Skeletal muscle cell (primary cell): ENCODE results near the gene MRPL46.
"Not testable (repeated sequence)": the region's sequence is repeated elsewhere in the genome, so short reads cannot be mapped to it uniquely, and the experiment has no call there.

Experiments used
- DNase-seq: peaks from one replicate; pipeline ENCODE4 v3.0.0-alpha.2; 2010; ENCODE audit warnings: low read depth
- H3K4me3 ChIP-seq: 2 replicates; pipeline ENCODE4 v1.5.1; 2011; ENCODE audit warnings: low read depth, mild to moderate bottlenecking, control low read depth, low read length, moderate library complexity

The MRPL46 gene

DNA sequence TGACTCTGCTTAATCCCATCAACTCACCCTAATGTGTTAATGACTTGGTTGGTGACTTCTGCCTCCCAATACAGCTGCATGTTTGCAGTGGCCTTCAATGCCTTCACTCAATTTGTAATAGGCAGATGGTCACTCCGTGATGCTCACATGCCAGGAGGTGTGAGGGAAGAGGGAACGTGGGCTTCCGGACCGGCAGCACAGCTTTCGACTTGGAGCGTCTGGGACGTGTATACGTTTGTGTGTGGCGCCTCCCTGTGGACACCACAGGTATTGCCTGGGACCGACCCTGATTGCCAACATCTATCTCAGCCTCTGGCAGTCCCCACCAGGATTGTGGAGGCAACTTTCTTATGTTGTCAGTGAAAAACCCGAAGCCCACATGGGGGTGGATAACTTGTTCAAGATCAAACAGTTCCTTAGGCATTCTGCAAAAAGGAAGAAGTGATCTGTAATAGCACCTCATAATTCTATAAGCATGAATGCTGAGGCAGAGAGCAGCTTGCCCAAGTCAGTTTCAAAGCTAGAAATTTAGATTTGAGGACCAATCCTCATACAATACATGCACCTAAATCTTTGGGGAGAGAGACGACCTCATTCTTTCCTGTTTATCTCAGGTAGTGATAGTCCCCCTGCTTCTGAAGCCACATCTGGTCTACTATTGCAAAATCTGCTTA, 16.9 kb downstream of the MRPL46 start:
- no peak overlapping the region for H3K4me3 ChIP-seq
- no peak for DNase-seq

DNA sequence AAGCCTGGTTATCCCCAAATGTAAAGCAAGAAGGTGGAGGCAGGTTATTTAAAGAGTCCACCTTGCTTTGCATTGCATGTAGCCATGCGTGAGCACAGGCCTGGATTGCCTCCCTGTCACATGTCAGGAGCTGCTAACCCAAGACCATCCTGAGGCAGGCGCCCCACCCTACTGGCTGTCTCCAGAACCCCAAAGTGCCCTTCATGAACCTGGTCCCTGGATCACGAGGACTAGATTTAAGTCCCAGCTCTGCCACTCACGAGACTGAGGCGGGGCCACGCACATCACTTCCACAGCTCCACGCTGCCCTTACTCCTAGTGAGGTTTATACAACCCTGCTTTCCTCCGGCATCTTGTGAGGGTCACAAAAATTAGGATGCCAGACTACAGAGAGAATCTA, 17.6 kb downstream of the MRPL46 start:
- H3K4me3 ChIP-seq: no peak overlapping the region
- no peak for DNase-seq

DNA sequence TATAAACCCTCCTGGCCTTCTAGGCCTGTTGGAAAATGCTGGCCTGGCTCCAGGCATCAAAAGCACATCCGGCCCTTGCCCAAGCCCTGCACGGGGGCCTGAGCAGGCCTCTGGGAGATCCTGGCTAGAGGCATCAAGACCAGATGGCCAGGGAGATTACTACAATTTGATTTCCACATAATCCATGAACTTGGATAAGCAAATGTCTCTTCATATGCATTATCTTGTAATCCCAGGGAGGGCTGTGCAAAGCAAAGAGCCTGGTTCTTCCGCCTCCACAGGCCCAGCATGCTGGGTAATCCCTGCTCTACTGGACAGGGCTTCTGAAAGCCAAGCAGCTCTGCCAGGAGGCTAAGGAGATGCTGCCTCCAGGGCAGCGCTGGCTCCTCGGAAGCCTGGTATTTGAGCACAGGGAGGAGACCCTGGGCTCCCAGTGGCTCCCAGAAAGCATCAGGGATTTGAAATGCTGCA, 18.2 kb downstream of the MRPL46 start:
- DNase-seq: no peak
- no peak overlapping the region for H3K4me3 ChIP-seq

DNA sequence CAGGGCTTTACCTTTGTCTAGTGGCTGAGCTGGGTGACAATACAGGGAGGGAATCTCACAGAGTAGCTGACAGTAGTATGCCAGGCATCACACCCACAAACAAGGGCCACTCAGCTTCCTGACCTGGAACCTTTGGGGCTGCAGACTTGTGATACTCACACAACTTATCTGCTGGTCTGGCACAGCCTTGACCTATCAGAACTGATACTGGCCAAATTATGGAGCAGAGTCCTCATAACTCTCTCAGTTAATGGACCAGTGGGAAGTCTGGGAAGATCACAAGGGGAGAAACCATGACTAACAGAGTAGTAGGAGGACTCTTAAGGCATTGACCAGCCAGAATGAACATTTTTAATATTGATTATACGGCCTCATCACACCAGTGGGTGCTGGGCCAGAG, 19.4 kb downstream of the MRPL46 start:
- DNase-seq: no peak
- no peak overlapping the region for H3K4me3 ChIP-seq

DNA sequence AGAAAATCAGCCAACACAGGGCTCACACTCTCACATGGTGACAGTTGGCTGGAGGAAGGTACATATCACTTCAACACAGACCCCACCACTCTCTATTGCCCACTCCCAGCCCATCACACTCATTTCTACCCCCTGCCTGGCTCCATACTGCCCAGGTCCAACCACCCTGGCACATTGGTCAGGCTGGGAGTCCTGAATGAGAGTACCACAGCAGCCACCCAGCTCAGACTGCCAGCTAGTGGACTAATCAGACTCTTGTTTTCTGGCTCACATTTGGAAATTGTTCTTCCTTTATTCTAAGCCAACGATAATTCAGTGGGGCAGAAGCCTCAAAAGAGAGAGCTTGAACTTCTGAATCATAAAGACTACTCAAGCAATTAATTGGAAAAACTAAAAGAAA, 20.0 kb downstream of the MRPL46 start:
- H3K4me3 ChIP-seq: no peak overlapping the region
- no peak for DNase-seq

DNA sequence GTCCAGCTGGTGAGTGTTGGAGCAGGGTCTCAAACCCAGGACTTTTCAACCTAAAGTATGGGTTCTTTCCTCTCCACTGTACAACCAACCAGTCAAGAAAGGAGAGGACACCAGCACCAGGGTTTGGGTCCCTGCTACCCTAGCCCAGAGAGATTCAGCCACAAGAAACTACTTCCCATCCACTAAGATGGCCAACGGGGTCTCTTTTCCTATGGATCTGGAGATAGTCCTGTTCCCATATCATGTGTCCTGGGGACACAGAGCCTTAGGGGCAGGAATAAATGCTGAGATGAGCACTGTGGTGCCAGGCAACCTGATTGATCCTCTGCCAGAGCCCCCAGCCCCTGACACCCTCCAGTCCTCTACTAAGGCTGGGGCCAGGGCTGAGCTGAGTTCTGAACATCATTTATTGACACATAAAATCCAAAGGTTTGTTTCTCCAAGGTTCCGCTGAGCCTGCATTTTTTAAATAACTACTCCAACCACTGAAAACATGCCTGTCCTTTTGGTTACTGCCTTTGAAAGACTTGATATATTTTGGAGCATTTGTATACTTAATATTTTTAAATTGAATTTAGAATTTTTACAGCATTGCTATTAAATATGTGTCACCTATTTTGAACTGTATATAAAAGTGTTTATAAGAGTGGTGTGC, 26.0 kb downstream of the MRPL46 start:
- no peak overlapping the region for H3K4me3 ChIP-seq
- DNase-seq: no peak

DNA sequence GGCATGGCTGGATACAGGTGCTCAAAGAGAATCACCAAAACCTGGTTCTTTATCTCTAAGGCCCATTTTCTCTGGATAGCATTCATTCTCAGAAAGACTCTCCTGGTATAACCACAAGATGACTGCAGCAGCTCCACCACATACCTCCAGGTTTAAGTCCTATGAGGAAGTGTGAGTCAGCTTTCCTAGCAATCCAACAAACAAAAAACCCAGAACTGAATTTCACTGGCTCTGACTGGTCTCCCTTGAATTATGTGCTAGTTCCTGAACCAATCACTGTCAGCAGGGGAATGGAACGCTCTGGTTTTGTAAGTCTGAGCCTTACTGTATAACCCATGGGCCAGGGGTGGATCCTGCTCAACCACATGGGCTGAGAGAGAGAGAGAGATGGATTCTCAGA, 27.2 kb downstream of the MRPL46 start:
- H3K4me3 ChIP-seq: no peak overlapping the region
- no peak for DNase-seq

DNA sequence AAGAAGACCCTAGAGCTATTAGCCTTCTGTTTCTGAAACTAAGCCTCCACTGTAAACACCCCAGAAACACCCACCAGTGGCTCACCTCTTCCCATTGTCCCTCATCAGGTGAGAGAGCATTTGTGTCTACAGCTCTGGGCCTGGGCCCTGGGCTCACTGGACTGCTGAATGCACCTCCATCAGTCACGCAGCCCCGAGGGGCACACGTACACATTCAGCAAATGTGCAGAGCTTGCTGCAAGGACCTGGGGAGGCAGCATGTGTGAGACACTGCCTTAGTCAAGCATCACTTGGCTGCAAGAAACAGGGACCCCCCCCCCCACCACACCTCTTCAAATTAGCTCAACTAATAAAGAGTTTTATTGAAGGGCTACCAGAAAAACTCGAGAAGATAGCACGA, 29.0 kb downstream of the MRPL46 start:
- DNase-seq: no peak
- no peak overlapping the region for H3K4me3 ChIP-seq

DNA sequence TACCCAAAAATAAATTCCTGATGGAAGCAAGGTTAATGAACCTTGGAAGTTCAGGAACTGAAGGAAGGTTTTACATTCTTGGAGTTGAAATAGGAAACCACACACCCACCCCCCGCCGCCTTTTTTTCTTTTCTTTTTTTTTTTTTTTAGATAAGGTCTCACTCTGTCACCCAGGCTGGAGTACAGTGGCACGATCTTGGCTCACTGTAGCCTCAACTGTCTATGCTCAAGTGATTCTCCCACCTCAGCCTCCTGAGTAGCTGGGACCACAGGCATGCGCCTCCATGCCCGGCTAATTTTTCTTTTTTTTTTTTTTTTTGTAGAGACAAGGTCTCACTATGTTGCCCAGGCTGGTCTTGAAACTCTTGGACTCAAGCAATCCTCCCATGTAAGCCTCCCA, 33.1 kb downstream of the MRPL46 start:
- DNase-seq, H3K4me3 ChIP-seq: not testable (repeated sequence)

DNA sequence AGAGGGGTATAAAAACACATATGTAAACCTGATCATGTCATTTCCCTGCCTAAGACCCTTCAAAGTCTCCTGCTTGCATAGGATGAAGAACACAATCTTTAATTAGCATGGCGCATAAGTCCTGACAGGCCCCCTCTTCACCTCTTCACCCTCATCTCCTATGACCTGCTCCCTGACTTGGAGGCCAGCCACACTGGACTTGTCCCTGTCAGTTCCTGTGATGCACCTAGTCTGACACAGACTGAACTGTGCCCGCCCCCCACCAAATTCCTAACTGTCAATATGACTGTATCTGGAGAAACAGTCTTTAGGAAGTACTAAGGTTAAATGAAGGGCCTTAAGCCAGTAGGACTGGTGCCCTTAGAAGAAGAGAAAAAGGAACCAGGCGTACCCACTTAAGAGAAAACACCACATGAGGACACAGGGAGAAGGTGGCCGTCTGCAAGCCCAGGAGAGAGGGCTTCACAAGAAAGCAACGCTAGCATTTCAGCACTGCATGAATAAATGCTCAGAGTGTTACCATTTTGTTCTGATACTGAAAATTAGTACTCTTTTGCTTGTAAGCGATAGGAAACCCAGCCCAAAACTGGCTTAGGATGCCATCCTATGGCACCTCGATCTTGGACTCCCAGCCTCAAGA, 34.0 kb downstream of the MRPL46 start:
- H3K4me3 ChIP-seq: no peak overlapping the region
- no peak for DNase-seq

DNA sequence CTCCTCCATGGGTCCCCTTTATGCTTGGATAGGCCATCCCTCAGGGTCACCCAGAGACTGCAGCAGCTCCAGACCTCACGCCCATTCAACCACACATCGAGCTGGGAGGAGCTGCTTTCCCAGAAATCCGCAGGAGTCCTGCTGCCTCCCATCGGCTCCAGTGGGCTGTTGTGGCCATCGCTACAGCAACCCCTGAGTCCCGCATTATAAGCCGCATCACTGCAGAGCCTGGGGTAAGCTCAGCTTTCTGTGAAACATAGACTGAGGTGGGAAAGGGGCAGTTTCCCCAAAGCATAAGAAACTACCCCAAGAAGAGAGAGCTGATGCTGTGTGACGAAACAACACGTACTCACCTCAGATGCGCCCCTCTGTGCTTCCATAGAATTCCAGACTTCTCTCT, 35.7 kb downstream of the MRPL46 start:
- H3K4me3 ChIP-seq: no peak overlapping the region
- DNase-seq: no peak

DNA sequence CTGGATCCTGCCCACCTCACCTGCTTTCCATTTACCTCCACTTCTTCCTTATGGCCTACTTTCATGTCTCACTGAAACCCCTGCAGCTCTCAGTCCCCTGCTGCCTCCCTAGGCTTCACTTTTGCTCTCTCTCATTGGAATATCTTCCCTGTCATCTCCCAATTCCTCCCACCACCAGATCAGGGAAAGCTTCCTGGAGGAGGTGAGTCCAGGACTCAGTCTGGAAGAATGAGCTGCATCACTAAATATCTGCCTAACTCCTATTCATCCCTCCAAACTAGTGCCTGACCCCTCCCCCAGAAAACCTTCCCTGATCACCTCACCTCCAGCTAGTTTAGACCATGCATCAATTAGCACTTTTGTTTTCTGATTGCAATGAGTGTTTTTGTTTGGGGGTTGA, 37.1 kb downstream of the MRPL46 start:
- H3K4me3 ChIP-seq: no peak overlapping the region
- DNase-seq: no peak

DNA sequence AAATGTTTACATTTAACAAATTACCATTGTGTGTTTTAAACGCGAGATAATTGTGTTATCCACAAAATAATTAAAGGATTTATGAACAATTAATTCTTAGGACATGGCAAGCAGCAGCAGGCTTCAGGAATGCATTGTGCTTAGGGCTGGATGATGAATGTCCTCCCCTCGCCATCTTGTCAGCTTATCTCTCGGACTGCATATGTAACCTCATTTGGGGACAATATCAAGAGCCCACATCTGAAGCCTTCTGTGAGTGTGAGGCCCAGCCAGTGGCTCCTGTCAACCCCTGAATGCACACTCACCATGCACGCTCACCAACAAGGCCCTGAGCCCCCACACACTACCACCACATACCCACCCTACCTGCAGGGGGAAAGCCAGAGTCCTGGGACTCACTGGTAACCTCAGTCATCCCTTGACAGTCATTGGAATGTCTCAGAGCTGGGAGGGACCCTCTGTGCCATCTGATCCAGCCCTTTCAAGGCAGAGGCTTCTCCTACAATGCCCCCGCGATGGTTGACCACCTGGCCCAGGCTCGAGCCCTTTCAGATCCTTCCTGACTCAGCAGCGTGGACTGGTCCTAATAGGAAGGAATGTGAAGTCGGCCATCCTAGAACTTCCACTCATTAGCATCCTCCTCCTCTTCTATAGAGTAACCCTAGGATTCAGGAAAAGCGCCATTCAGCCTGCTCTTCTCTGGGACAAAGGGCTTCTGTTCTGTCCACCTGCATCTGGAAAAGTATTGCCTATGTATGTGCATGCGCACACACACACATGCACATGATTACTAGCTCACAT, 38.2 kb downstream of the MRPL46 start:
- DNase-seq: no peak
- no peak overlapping the region for H3K4me3 ChIP-seq

DNA sequence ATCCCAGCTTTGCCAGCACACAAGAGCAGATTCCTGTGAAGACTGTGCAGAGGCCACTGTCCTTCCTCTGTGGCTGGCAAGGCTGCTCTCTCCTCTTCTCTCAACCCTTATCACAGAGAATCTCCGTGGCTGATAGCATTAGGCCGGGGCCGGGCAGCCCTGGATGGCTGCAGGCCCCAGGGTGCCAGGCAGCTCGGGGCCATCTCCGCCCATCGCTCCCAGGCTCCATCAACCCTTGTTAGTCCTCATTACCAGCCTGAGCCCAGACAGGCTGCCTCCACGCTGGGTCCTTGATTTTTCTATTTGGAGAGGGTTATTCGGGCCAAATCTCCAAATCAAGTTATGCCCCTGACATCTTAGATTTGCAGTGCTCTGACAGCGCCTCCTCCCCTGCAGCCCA, 39.1 kb downstream of the MRPL46 start:
- no peak overlapping the region for H3K4me3 ChIP-seq
- DNase-seq: no peak

DNA sequence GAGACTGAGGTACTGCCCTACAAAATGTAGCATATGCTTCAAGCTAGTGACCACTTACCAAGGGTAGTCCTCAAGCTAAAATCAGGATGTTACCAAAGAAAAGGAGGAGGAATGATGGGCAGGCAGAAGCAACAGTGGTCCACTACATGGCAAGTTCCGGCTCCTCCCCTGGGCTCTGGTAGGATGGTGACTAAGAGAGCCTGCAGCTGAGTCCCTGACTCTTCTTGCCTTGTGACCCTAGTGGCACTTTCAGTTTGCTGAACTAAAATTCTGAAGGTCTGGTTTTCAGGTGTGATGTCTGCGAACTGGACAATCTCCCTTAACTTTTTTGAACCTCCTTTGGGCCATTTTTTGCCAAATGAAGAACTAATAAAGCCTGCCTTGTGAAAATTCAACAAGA, 40.9 kb downstream of the MRPL46 start:
- DNase-seq: no peak
- H3K4me3 ChIP-seq: no peak overlapping the region

DNA sequence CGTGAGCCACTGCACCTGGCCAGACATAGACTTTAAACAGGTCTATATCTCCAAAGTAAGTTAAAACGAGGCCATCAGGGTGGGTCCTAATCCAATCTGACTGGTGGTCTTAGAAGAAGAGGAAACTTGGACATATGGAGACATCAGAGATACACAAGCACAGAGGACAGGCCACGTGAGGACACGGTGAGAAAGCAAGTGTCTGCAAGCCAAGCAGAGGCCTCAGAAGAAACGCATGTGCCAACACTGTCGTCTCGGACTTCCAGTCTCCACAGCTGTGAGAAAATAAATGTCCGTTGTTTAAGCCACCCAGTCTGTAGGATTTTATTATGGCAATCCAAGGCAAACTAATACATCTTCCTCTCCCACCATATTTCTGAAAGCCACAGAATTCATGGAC, 43.9 kb downstream of the MRPL46 start:
- DNase-seq: no peak
- no peak overlapping the region for H3K4me3 ChIP-seq

DNA sequence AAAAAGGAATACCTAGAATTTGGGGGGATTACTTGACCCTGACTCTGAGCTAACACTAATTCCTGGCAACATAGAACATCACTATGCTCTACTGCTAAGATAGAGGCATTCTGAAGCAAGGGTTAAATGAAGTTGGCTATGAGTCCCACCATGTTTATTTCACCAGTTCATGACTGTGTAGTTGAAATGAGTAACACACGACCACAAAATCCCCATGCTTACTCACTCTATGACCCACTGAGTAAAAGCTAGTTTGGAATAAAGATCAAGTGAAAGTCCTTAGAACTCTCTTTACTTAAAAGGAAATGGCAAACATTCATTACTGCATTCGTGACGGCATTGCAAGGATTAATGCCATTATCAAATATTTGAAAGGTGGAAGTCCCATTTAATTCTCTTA, 47.4 kb downstream of the MRPL46 start:
- DNase-seq: no peak
- H3K4me3 ChIP-seq: no peak overlapping the region
